ENCODE data around the gene DPF3.

- TF ChIP-seq CTCF (IDR thresholded peaks at IDR 0.05; ENCODE audit: insufficient read depth, low read length, poor library complexity, severe bottlenecking) (no peak), EZH2phosphoT487 (conservative IDR thresholded peaks at IDR 0.05; ENCODE audit: low read length) (no peak)
Measured at GRCh38 chr14:72925171-72925759, 31.4 kb upstream of the DPF3 start.
